IMR-90 (cell line): ENCODE data around the gene ERG. TPM values are rescaled to one million over a fixed set of nuclear protein-coding genes. Genes with fewer than 3 reads are reported as not detected.

Source experiments
- ATAC-seq: fragments of 200-7000 bp; cut with Tn5 transposase; 2 replicates; pipeline ENCODE4 v1.9.1; 2020; ENCODE audit warnings: low read depth, mild to moderate bottlenecking, moderate library complexity
- BruUV-seq: library from RNA; stranded (reverse); fragments of 400-500 nt; replicated peaks from 2 replicates; lab custom pipeline; 2021; lab: Mats Ljungman, UMichigan
- CTCF ChIA-PET: fragments of 300-600 bp; formaldehyde crosslinking; extraction: SDS; loops from one replicate; lab custom pipeline; 2021; ENCODE audit warnings: antibody characterized with exemption; lab: Yijun Ruan, JAX
- POLR2A ChIA-PET: fragments of 300-600 bp; sonication (Branson Sonifier 250); formaldehyde crosslinking; loops from one replicate; lab custom pipeline; 2022; ENCODE audit warnings: antibody characterized with exemption; ENCODE audit not compliant: unreplicated experiment; lab: Charles Lee
- DNase-seq: peaks from one replicate; pipeline ENCODE4 v3.0.0; 2013
- H2AFZ ChIP-seq: replicated peaks from 2 replicates; pipeline ENCODE3; 2013; ENCODE audit warnings: low read length, mild to moderate bottlenecking; ENCODE audit not compliant: poor library complexity
- H2AK5ac ChIP-seq: 2 replicates; pipeline ENCODE4 v1.6.1; 2013; ENCODE audit warnings: low read depth, low read length, inconsistent platforms
- H2AK9ac ChIP-seq: replicated peaks from 2 replicates; pipeline ENCODE3; 2013; ENCODE audit warnings: mild to moderate bottlenecking, low read depth, low read length, moderate library complexity; ENCODE audit not compliant: poor library complexity
- H2BK120ac ChIP-seq: 2 replicates; pipeline ENCODE4 v1.6.1; 2013; ENCODE audit warnings: low read depth, low read length, inconsistent platforms
- H2BK15ac ChIP-seq: 3 replicates; pipeline ENCODE4 v1.6.1; 2013; ENCODE audit warnings: low read depth, low read length, inconsistent platforms
- H2BK20ac ChIP-seq: 2 replicates; pipeline ENCODE4 v1.6.1; 2013; ENCODE audit warnings: low read depth, mild to moderate bottlenecking, inconsistent platforms, low read length, moderate library complexity
- H2BK5ac ChIP-seq: 2 replicates; pipeline ENCODE4 v1.6.1; 2013; ENCODE audit warnings: mild to moderate bottlenecking, low read depth, low read length, inconsistent platforms; ENCODE audit not compliant: poor library complexity, severe bottlenecking
- H3K14ac ChIP-seq: replicated peaks from 2 replicates; pipeline ENCODE4 v1.6.1; 2013; ENCODE audit warnings: low read depth, low read length, inconsistent platforms
- H3K18ac ChIP-seq: 2 replicates; pipeline ENCODE4 v1.6.1; 2013; ENCODE audit warnings: low read depth, low read length, control low read depth
- H3K23ac ChIP-seq: 2 replicates; pipeline ENCODE4 v1.6.1; 2013; ENCODE audit warnings: low read depth, low read length, inconsistent platforms
- H3K27ac ChIP-seq: 2 replicates; pipeline ENCODE4 v1.5.1; 2013; ENCODE audit warnings: mild to moderate bottlenecking, control low read depth, low read length; ENCODE audit not compliant: insufficient read depth
- H3K27me3 ChIP-seq: 2 replicates; pipeline ENCODE4 v1.6.1; 2013; ENCODE audit warnings: low read length; ENCODE audit not compliant: control insufficient read depth, insufficient read depth
- H3K36me3 ChIP-seq: 2 replicates; pipeline ENCODE4 v1.6.1; 2013; ENCODE audit warnings: low read length, mixed read lengths; ENCODE audit not compliant: control insufficient read depth, insufficient read depth
- H3K4ac ChIP-seq: 2 replicates; pipeline ENCODE4 v1.6.1; 2013; ENCODE audit warnings: low read depth, low read length, inconsistent platforms
- H3K4me1 ChIP-seq: 2 replicates; pipeline ENCODE4 v1.6.1; 2013; ENCODE audit warnings: low read length, mixed read lengths; ENCODE audit not compliant: control insufficient read depth, insufficient read depth
- H3K4me2 ChIP-seq: 2 replicates; pipeline ENCODE4 v1.6.1; 2013; ENCODE audit warnings: low read depth, mild to moderate bottlenecking, control low read depth, low read length, moderate library complexity
- H3K4me3 ChIP-seq: 2 replicates; pipeline ENCODE4 v1.5.1; 2013; ENCODE audit warnings: low read depth, mild to moderate bottlenecking, control low read depth, low read length, moderate library complexity; ENCODE audit not compliant: insufficient read depth
- H3K56ac ChIP-seq: 2 replicates; pipeline ENCODE4 v1.6.1; 2013; ENCODE audit warnings: low read length, inconsistent platforms; ENCODE audit not compliant: insufficient read depth; ENCODE audit errors: extremely low read depth
- H3K79me1 ChIP-seq, 2 experiments: 2 replicates each; pipeline ENCODE4 v1.6.1; 2013; ENCODE audit warnings: low read length in 2 of 2, inconsistent platforms in 1 of 2, low read depth in 1 of 2
- H3K9ac ChIP-seq: 2 replicates; pipeline ENCODE4 v1.6.1; 2013; ENCODE audit warnings: low read depth, low read length, control low read depth
- H3K9me1 ChIP-seq: 2 replicates; pipeline ENCODE4 v1.6.1; 2013; ENCODE audit warnings: low read length, inconsistent platforms; ENCODE audit not compliant: insufficient read depth
- H3K9me3 ChIP-seq: 2 replicates; pipeline ENCODE4 v1.6.1; 2013; ENCODE audit warnings: low read length; ENCODE audit not compliant: control insufficient read depth, insufficient read depth
- H4K20me1 ChIP-seq: 2 replicates; pipeline ENCODE4 v1.6.1; 2013; ENCODE audit warnings: low read length, inconsistent platforms; ENCODE audit not compliant: insufficient read depth
- H4K5ac ChIP-seq: 2 replicates; pipeline ENCODE4 v1.6.1; 2013; ENCODE audit warnings: mild to moderate bottlenecking, low read depth, low read length, control low read depth
- H4K8ac ChIP-seq, 2 experiments: 2 replicates each; pipeline ENCODE4 v1.6.1; 2013; ENCODE audit warnings: low read depth in 2 of 2, low read length in 2 of 2, control low read depth in 1 of 2, inconsistent platforms in 1 of 2
- H4K91ac ChIP-seq: 2 replicates; pipeline ENCODE4 v1.6.1; 2013; ENCODE audit warnings: low read depth, low read length, inconsistent platforms; ENCODE audit not compliant: insufficient read depth
- BHLHE40 ChIP-seq: fragments of 150-350 bp; IDR thresholded peaks from 2 replicates; pipeline ENCODE4 v1.6.1; 2016; ENCODE audit warnings: mild to moderate bottlenecking, low read depth, low read length
- CEBPB ChIP-seq: IDR thresholded peaks from 2 replicates; pipeline ENCODE4 v1.6.1; 2012; ENCODE audit warnings: low read depth, low read length, improper control_type of control experiment
- CHD1 ChIP-seq: IDR thresholded peaks from 2 replicates; pipeline ENCODE4 v1.6.1; 2012; ENCODE audit warnings: low read depth, low read length, improper control_type of control experiment
- CTCF ChIP-seq: conservative IDR thresholded peaks from 2 replicates; pipeline ENCODE4 v1.5.1; 2012; ENCODE audit warnings: mild to moderate bottlenecking, low read depth, low read length, improper control_type of control experiment
- ELK1 ChIP-seq: fragments of 150-350 bp; IDR thresholded peaks from 2 replicates; pipeline ENCODE4 v1.6.1; 2016; ENCODE audit warnings: low read depth, mild to moderate bottlenecking, low read length, moderate library complexity, borderline replicate concordance
- FOS ChIP-seq: fragments of 150-350 bp; IDR thresholded peaks from 2 replicates; pipeline ENCODE4 v1.6.1; 2016; ENCODE audit warnings: low read depth, low read length
- MAFK ChIP-seq: IDR thresholded peaks from 2 replicates; pipeline ENCODE4 v1.6.1; 2012; ENCODE audit warnings: low read depth, low read length, improper control_type of control experiment
- MAZ ChIP-seq: IDR thresholded peaks from 2 replicates; pipeline ENCODE4 v1.6.1; 2012; ENCODE audit warnings: low read depth, mild to moderate bottlenecking, low read length, improper control_type of control experiment, moderate library complexity, borderline replicate concordance
- MXI1 ChIP-seq: IDR thresholded peaks from 2 replicates; pipeline ENCODE4 v1.6.1; 2012; ENCODE audit warnings: low read depth, mild to moderate bottlenecking, low read length, moderate library complexity, borderline replicate concordance
- NFE2L2 ChIP-seq: fragments of 150-350 bp; IDR thresholded peaks from 2 replicates; pipeline ENCODE4 v1.6.1; 2016; ENCODE audit warnings: low read depth, mild to moderate bottlenecking, low read length
- POLR2A ChIP-seq: IDR thresholded peaks from 2 replicates; pipeline ENCODE4 v1.6.1; 2012; ENCODE audit warnings: mild to moderate bottlenecking, low read depth, low read length
- RAD21 ChIP-seq: IDR thresholded peaks from 2 replicates; pipeline ENCODE4 v1.6.1; 2012; ENCODE audit warnings: low read length, improper control_type of control experiment
- RCOR1 ChIP-seq: IDR thresholded peaks from 2 replicates; pipeline ENCODE4 v1.6.1; 2012; ENCODE audit warnings: mild to moderate bottlenecking, low read length, improper control_type of control experiment; ENCODE audit not compliant: insufficient replicate concordance
- RFX5 ChIP-seq: IDR thresholded peaks from 2 replicates; pipeline ENCODE4 v1.8.0; 2012; ENCODE audit warnings: low read depth, mild to moderate bottlenecking, low read length, moderate library complexity
- SMC3 ChIP-seq: fragments of 150-350 bp; IDR thresholded peaks from 2 replicates; pipeline ENCODE4 v1.6.1; 2016; ENCODE audit warnings: low read depth, mild to moderate bottlenecking, antibody characterized with exemption, low read length, moderate library complexity
- USF2 ChIP-seq: fragments of 150-350 bp; IDR thresholded peaks from 2 replicates; pipeline ENCODE4 v1.6.1; 2017; ENCODE audit warnings: mild to moderate bottlenecking, antibody characterized with exemption, low read length, low read depth
- whole genome bisulfite sequencing, 2 experiments: methylation state at CpG; one replicate each; pipeline versions ENCODE4 v1.1.5 to v1.1.7; 2013; ENCODE audit warnings: missing lambda C conversion rate in 2 of 2; ENCODE audit not compliant: insufficient read length in 1 of 2; ENCODE audit errors: extremely low coverage in 2 of 2; 5-methylcytosine and 5-hydroxymethylcytosine counted together
- dilution Hi-C: fragments of 300-500 bp; cut with HindIII; formaldehyde crosslinking; loops from one replicate; pipeline ENCODE4 v1.14.3; 2018; ENCODE audit warnings: low sequenced_read_pairs; ENCODE audit not compliant: unreplicated experiment
- in situ Hi-C: fragments of 300-500 bp; cut with MboI; formaldehyde crosslinking; loops from 3 replicates; pipeline ENCODE4 v1.14.3; 2019; ENCODE audit warnings: low sequenced_read_pairs, inconsistent platforms, mixed read lengths
- intact Hi-C: fragments of 100-400 bp; cut with micrococcal nuclease; formaldehyde crosslinking; loops from 2 replicates; pipeline ENCODE4 v1.10.0; 2022
- polyA plus RNA-seq, 3 experiments: library from polyadenylated mRNA; depleted of rRNA; stranded (reverse); fragments of >200 nt; gene quantifications; 2 replicates each; pipeline ENCODE4 v1.2.3, GENCODE V29; 2012; ENCODE audit warnings: low replicate concordance in 1 of 3
- total RNA-seq: library from RNA; depleted of rRNA; stranded (reverse); fragments of >200 nt; gene quantifications from 2 replicates; pipeline ENCODE4 v1.2.3, GENCODE V29; 2012

ERG gene
- total and polyA plus RNA-seq, 2 of the 4 experiments (the other 2 are of a cell fraction): not detected

GRCh38 chr21:38340131-38340530, 158.1 kb downstream of the ERG start:
- H3K14ac ChIP-seq: no peak overlapping the region
- H3K9me3 ChIP-seq: no peaks in the 10 kb centered on the region
- TF ChIP-seq RCOR1: no peak
- TF ChIP-seq NFE2L2: no peak
- no peak for TF ChIP-seq FOS
- no peak for TF ChIP-seq USF2
- no peak for TF ChIP-seq RFX5
- TF ChIP-seq CHD1: no peak
- no peak for TF ChIP-seq CTCF
- no peak for TF ChIP-seq BHLHE40
- no peak for TF ChIP-seq MAZ
- TF ChIP-seq RAD21: no peak
- no peak for TF ChIP-seq CEBPB
- TF ChIP-seq MXI1: no peak
- TF ChIP-seq ELK1: no peak
- TF ChIP-seq MAFK: no peak
- no peak for TF ChIP-seq SMC3
- TF ChIP-seq POLR2A: no peak
- ChIA-PET CTCF (no interaction called here), POLR2A (no interaction called here)
- H2BK120ac ChIP-seq: no peak overlapping the region
- no peak overlapping the region for H2BK15ac ChIP-seq
- no peak overlapping the region for H2AK9ac ChIP-seq
- dilution Hi-C loops: no loop called here
- H3K4ac ChIP-seq: no peak overlapping the region
- intact Hi-C loops: no loop called here
- H4K91ac ChIP-seq: no peak overlapping the region
- 93% methylated on average over 4 of the region's 4 CpGs; no CpG with 5 or more reads in 1 of the 2 experiments for WGBS, 2 experiments
- no peak overlapping the region for H4K5ac ChIP-seq
- H3K9ac ChIP-seq: no peak overlapping the region
- H3K27ac ChIP-seq: no peak overlapping the region
- no peak overlapping the region for H2BK5ac ChIP-seq
- H3K4me3 ChIP-seq: no peak overlapping the region
- no peak overlapping the region for H2BK20ac ChIP-seq
- H3K4me1 ChIP-seq: peaks cover 3% of the 10 kb centered on the region; the same call in 1 of the 2 replicates
- no peaks in the 10 kb centered on the region for H3K79me1 ChIP-seq
- no peak overlapping the region for H4K8ac ChIP-seq
- H3K36me3 ChIP-seq: no peaks in the 10 kb centered on the region
- DNase-seq (no peak), ATAC-seq (no peak)
- no peak overlapping the region for H2AFZ ChIP-seq
- H3K18ac ChIP-seq: no peak overlapping the region
- no peak overlapping the region for H3K23ac ChIP-seq
- H3K4me2 ChIP-seq: no peak overlapping the region
- H2AK5ac ChIP-seq: no peak overlapping the region
- H3K27me3 ChIP-seq: no peaks in the 10 kb centered on the region
- H3K9me1 ChIP-seq: no peaks in the 10 kb centered on the region; the same call in 1 of the 2 replicates
- no peaks in the 10 kb centered on the region for H4K20me1 ChIP-seq
- H3K56ac ChIP-seq: no peak overlapping the region
- no TSS peak for BruUV-seq
- in situ Hi-C loops: no loop called here
